ENCODE results near the gene NBEAL1.
"Not testable (repeated sequence)": the region's sequence is repeated elsewhere in the genome, so short reads cannot be mapped to it uniquely, and the experiment has no call there.

NBEAL1 gene

DNA sequence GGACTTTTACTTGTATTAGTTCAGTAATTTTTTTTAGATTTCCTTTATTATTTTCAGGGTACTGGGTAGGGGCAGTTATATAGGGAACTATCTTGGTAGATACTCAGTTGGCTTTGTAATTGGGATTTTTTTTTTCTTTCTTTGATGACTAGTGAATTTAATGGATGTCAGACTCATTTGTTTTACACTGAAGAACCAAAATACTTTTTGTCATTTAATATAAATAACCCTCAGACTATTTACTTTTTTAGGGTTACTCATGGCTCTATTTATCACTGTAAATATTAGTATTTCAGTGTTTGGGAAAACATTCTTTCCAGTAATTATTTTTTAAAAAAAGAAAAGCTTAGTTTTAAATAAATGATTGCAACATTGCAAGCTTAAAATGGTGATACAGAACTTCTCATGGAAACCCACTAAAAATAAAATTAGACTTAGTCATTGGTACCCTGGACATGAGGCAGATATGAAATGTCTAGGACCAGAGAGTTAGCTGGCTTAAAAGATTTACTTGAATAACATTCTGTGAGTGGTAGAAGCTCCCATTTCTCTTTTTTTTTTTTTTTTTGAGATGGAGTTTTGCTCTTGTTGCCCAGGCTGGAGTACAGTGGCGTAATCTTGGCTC lies 149.7 kb downstream of the NBEAL1 start:
- no peak for DNase-seq (ENCODE audit: low read depth)
- H3K4me3 ChIP-seq (ENCODE audit: low read depth, low read length) = no peak overlapping the region
- TF ChIP-seq, protein P1, sequence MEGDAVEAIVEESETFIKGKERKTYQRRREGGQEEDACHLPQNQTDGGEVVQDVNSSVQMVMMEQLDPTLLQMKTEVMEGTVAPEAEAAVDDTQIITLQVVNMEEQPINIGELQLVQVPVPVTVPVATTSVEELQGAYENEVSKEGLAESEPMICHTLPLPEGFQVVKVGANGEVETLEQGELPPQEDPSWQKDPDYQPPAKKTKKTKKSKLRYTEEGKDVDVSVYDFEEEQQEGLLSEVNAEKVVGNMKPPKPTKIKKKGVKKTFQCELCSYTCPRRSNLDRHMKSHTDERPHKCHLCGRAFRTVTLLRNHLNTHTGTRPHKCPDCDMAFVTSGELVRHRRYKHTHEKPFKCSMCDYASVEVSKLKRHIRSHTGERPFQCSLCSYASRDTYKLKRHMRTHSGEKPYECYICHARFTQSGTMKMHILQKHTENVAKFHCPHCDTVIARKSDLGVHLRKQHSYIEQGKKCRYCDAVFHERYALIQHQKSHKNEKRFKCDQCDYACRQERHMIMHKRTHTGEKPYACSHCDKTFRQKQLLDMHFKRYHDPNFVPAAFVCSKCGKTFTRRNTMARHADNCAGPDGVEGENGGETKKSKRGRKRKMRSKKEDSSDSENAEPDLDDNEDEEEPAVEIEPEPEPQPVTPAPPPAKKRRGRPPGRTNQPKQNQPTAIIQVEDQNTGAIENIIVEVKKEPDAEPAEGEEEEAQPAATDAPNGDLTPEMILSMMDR (IDR thresholded peaks at IDR 0.05; ENCODE audit: control insufficient read depth, extremely low read depth, insufficient read depth) = no peak

DNA sequence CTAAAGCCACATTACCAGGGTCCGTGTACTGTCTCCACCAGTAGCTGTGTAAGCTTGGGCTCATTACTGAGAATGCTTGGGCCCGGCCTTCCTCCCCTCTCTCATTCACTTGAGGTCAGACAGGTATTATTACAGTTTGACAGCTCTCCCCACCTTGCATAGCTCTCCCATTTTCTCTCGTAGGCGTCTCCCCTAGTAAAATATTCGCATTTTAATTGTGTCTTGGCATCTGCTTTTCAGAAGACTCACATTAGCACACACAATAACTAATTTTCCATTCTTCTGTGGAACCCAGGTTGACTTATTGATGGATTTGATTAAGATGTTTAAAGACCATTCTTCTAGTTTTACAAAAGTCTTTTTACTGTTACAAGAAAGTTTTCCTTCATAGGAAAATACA lies 153.1 kb downstream of the NBEAL1 start:
- H3K4me3 ChIP-seq (ENCODE audit: low read depth, low read length) = no peak overlapping the region
- TF ChIP-seq, protein P1 (IDR thresholded peaks at IDR 0.05; ENCODE audit: control insufficient read depth, extremely low read depth, insufficient read depth) = no peak
- no peak for DNase-seq (ENCODE audit: low read depth)

DNA sequence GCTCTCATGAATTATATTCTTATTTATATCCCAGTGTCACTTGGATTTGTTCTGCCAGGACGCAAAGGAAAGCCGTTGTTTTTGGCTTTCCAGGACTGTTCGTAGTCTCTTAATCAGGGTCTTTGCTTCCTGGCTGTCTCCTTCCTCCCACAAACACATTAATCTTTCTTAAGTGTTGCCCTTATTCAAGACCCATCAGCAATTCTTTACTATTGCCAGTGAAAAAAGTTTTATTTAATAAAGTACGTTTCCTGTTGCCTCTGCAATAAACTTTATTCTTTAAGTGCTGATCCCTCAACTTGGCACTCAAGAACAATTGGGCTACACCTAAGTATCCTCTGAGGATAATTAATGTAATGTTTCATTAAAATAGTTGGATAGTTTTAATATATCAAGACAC lies 155.8 kb downstream of the NBEAL1 start:
- DNase-seq (ENCODE audit: low read depth) = no peak
- no peak overlapping the region for H3K4me3 ChIP-seq (ENCODE audit: low read depth, low read length)
- TF ChIP-seq, protein P1 (IDR thresholded peaks at IDR 0.05; ENCODE audit: control insufficient read depth, extremely low read depth, insufficient read depth) = no peak

DNA sequence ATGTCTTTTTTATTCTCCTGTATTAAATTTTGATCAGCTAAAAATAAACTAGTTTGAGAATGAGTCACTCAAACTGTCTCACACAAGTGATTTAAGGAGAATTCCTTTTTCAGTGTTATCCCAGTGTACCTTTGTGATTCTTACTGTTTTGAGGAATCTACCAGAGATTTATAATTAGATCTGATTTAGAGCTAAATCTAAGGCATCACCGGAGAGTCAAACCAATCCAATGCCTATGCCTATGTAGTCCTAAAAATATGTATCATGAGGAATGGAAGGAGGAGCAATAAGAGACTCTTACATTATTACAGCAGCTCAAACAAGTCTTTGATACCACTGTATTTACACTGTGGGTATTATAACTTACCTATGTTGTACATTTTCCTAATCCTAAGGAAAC lies 160.7 kb downstream of the NBEAL1 start:
- TF ChIP-seq, protein P1 (IDR thresholded peaks at IDR 0.05; ENCODE audit: control insufficient read depth, extremely low read depth, insufficient read depth) = no peak
- no peak for DNase-seq (ENCODE audit: low read depth)
- no peak overlapping the region for H3K4me3 ChIP-seq (ENCODE audit: low read depth, low read length)

DNA sequence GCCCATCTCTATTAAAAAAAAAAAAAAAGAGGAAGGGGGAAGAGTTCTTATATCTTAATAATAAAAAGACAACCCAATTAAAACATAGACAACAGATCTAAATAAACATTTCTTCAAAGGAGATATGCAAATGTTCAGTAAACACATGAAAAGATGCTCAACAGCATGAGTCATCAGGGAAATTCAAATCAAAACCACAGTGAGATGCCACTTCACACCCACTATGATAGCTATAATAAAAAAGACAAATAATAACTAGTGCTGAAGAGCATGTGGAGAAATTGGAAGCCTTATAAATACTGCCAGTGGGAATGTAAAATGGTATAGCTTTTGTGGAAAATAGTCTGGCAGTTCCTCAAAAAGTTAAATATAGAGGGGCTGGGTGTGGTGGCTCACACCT lies 162.7 kb downstream of the NBEAL1 start:
- DNase-seq (ENCODE audit: low read depth) = no peak

DNA sequence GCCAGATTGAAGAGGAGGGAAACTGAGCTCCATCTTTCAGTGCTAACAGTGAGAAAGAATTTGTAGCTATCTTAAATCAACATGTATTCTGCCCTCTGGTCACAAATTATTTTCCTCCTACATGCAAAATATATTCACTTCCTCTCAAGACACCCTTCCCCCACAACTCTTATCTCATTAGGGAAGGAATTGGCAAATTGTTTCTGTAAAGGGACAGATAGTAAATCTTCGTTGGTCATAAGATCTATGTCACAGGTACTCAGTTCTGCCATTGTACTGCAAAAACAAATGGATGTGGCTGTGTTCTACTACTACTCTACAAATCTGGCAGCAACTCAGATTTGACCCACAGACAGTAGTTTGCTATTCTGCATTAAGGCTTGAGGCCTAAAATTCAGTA lies 171.2 kb downstream of the NBEAL1 start:
- DNase-seq (ENCODE audit: low read depth) = no peak
- TF ChIP-seq, protein P1 (IDR thresholded peaks at IDR 0.05; ENCODE audit: control insufficient read depth, extremely low read depth, insufficient read depth) = no peak
- no peak overlapping the region for H3K4me3 ChIP-seq (ENCODE audit: low read depth, low read length)

More for the DNA sequence above, 162.7 kb downstream of the NBEAL1 start:
- TF ChIP-seq, protein P1 (IDR thresholded peaks at IDR 0.05; ENCODE audit: control insufficient read depth, extremely low read depth, insufficient read depth) = no peak
- H3K4me3 ChIP-seq (ENCODE audit: low read depth, low read length) = no peak overlapping the region

DNA sequence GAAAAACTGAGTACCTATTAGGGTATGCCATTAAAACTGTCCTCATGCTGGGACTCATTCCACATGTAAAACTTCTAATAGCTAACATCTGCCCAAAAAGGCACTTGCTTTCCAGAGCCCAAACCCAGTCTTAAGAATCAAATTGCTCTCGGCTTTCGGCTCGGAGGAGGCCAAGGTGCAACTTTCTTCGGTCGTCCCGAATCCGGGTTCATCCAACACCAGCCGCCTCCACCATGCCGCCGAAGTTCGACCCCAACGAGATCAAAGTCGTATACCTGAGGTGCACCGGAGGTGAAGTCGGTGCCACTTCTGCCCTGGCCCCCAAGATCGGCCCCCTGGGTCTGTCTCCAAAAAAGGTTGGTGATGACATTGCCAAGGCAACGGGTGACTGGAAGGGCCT lies 175.9 kb downstream of the NBEAL1 start:
- not testable (repeated sequence) for H3K4me3 ChIP-seq (ENCODE audit: low read depth, low read length); DNase-seq (ENCODE audit: low read depth)

DNA sequence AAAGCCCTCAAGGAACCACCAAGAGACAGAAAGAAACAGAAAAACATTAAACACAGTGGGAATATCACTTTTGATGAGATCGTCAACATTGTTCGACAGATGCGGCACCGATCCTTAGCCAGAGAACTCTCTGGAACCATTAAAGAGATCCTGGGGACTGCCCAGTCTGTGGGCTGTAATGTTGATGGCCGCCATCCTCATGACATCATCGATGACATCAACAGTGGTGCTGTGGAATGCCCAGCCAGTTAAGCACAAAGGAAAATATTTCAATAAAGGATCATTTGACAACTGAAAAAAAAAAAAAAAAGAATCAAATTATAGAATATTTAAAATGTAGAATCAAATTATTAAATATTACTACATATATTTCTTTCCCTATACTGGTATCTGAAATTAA lies 176.4 kb downstream of the NBEAL1 start:
- DNase-seq (ENCODE audit: low read depth); H3K4me3 ChIP-seq (ENCODE audit: low read depth, low read length): not testable (repeated sequence)

Data from LNCaP clone FGC (cell line).